ENCODE data around the gene SELENOW.
"Not testable (repeated sequence)": the region's sequence is repeated elsewhere in the genome, so short reads cannot be mapped to it uniquely, and the experiment has no call there.

SELENOW gene

DNA sequence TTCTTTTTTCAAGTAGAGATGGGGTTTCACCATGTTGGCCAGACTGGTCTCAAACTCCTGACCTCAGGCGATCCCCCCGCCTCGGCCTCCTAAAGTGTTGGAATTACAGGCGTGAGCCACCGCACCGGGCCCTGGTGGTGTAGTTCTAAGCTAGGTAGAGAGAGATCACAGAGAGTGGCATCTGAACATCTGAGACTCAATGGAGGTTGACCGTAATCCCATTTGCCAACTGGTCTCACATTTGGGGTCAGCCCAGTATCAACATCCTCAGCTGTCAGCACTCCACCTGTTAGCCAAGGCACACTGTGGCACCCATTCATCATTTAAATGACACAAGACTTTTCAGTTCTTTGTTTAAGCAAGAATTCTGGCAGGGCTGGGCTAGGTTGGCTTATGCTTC, 8.1 kb downstream of the SELENOW start:
- DNase-seq: no peak

DNA sequence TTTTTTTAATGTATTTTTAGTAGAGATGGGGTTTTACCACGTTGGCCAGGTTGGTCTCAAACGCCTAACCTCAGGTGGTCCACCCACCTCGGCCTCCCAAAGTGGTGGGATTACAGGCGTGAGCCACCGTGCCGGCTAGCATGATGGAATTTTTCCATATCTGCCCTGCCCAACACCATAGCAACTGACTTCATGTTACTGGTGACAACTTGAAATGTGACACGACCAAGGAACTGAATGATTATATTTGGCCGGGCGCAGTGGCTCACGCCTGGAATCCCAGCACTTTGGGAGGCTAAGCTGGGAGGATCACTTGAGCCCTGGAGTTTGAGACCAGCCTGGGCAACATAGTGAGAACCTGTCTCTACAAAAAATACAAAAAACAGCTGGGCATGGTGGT, 8.8 kb downstream of the SELENOW start:
- DNase-seq: not testable (repeated sequence)

DNA sequence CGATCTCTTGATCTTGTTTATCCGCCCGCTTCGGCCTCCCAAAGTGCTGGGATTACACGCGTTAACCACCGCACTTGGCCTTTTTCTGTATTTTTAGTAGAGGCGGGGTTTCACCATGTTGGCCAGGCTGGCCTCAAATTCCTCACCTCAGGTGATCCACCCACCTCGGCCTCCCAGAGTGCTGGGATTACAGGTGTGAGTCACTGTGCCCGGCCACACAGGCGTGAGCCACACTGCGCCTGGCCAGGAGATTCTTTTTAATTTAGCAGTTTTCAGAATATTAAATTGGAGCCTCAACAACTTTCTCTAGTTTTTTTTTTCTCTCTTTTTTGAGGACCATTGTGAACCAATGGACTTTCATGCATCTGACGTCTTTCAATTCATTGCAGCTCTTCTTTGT, 11.3 kb downstream of the SELENOW start:
- DNase-seq: not testable (repeated sequence)

DNA sequence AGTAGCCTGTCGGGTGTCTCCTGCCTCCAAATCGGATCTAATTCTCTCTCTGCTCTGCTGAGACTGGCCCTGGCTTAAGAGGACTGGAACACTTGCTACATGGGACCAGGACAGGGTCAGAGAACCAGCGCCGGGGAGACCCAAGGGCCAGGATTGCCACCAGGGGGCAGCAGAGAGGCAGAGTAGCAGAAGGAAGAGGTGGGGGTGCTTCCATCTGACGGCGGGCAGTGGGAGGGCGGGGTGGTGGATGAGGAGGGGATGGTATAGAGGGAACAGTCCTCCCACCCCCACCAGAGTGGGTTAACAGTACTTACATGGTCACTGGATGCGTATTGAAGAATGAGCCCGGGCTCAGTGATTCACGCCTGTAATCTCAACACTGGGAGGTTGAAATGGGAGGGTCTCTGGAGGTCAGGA, 11.9 kb downstream of the SELENOW start:
- DNase-seq: peak; percentile 62 to 68

DNA sequence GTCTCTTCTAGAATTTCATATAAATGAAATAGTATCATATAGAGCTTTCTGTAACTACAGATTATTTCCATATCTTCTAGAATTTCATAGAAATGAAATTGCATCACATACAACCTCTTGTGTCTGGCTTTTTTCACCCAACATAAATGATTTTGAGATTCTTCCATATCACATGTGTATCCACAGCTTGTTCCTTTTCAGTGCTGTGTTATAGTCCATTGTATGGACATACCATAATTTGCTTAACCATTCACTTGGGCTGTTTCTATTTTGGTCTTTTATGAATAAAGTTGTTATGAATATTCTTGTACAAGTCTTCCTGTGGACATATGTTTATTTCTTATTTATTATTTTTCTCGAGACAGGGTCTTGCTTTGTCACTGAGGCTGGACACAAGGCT, 14.1 kb downstream of the SELENOW start:
- no peak for DNase-seq

DNA sequence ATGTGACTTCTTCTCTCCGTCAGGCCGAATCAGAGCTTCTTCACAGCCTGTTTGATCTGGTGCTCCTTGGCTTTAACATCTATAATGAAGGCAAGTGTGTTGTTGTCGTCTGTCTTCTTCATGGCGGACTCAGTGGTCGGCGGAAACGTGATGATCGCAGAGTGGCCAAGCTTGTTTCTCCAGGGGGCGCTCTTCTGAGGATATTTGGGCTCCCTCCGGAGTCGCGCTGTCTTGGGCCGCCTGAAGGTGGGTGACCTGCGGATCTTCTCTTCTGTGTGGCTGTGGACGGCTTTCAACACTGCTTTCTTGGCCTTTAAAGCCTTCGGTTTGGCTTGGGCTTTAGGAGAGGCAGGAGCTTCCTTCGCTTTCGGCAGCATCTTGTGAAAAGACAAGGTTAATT, 16.0 kb downstream of the SELENOW start:
- no peak for DNase-seq

DNA sequence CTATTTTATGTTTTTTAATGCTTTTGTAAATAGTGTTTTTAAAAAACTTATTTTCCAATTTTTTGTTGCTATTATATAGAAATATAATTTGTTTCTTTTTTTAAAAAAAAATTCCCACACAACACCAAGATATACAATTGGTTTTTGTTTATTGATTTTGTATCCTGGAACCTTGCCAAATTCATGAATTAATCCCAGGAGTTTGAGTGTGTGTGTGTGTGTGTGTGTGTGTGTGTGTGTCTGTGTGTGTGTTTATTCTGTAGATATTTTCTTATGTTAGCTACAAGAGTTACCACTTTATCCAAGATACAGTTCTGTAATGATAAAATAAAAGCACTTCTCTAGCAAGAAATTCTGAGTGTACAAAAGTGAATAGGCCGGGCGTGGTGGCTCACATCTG, 18.3 kb downstream of the SELENOW start:
- no peak for DNase-seq

DNA sequence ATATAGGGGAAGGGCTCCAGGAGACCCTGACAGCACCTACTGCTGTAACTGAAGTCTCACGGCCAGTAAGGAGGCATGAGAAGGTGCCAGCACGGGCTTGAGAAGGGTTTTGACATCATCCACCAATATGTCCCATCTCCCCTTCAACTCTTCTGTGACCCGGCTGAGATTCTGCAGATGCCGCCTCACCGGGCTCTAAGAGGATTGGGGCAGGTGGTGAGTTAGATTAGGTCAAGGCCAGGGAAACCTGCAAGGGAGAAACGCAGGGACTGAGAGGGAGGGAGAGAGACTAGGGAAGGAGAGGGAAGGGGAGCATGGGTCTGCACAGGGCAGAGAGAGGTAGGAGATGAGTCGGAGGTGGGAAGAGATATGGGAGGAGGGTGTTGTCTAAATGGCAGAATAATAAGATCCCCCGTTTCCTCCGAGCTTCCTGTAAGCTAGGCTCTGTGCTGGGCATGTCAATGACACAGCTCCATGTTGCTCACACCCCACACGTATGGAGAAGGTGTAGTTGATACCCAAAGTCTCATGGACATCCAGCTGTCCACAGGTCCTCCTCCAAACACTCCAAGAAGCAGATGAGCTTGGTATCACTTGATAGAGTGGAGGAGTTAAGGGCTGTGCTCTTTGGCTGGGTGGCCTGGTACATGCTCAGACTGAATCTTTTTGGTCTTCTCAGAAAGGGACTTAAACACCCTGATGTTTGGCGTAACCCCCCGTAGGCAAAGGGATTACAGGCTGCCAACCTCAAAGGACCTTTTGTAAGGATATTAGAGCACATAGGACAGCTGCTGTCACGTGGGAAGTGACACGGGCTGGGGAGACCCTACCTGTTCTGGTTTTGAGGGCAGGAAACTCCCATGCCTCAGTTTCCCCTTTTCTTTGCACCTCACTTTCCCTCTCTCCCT, 19.7 kb downstream of the SELENOW start:
- DNase-seq: no peak

DNA sequence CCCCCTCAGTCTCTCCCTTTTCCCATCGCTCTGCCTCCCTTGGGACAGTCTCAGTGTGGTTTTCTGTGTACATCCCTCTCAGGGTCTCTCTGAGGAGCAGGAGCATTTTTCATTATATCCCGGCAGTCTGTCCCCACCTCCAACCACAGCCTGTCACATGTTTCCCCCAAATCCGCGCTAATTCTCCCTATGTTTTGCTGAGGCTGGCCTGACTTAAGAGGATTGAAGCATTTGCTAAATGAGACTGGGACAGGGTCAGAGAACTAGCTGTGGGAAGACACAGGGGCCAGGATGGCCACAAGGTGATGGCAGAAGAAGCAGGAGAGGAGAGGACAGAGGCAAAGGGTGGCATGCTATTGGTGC, 20.4 kb downstream of the SELENOW start:
- DNase-seq: no peak

DNA sequence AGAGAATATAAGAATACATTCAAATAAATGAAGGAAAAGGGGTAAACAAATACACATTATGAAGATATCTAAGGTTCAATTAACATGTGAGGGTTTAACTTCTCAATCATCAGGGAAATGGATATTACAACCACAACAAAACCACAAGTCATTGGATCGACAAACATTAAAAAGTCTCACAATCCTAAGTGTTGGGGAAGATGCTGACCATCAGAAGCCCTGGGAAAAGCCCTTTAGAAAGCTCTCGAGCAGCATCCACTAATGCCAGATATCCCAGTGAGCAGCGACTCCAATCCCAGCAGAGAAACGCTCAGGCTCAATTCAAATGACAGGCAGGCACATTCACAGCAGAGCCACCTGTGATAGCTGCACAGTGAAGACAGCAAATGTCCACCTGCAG, 22.8 kb downstream of the SELENOW start:
- DNase-seq: no peak

DNA sequence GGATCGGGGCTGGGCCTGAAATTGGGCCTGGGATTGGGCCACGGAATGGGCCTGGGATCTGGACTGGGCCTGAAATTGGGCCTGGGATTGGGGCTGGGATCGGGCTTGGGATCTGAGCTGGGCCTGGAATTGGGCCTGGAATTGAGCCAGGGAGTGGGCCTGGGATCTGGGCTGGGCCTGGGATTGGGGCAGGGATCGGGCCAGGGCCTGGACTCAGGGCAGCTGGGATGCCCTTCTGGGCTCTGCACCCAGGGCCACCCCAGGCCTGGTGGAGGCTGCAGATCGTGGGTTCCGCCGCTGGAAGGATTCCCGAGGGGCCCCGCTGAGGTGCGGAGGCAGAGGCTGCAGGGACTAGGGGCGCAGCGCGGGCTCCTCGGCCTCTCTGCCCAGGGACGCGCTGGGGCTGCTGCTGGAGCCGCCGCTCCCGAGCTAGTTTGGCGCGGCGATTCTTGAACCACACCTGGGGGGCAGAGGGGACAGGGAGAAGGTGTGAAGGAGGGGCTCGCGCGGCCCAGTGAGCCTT, 24.1 kb downstream of the SELENOW start:
- no peak for DNase-seq

DNA sequence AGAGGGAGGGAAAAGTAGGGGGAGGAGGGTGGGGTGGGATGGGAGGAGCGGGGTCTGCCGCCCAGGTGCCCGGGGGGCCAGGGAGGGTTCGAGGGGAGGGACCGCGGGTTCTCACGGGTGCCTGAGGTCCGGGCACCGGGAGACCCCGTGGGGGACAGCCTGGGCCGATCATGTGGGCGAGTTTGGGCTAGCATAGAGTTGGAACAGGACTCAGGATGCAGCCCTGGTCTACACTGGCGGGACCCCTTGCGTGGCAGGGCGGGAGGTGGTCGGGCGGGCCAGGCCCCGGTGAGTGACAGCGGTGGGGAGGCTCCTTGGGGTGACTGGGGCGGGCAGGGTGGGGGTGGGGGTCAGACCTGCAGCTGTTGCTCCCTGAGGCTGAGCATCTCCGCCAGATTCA, 24.6 kb downstream of the SELENOW start:
- not testable (repeated sequence) for DNase-seq

DNA sequence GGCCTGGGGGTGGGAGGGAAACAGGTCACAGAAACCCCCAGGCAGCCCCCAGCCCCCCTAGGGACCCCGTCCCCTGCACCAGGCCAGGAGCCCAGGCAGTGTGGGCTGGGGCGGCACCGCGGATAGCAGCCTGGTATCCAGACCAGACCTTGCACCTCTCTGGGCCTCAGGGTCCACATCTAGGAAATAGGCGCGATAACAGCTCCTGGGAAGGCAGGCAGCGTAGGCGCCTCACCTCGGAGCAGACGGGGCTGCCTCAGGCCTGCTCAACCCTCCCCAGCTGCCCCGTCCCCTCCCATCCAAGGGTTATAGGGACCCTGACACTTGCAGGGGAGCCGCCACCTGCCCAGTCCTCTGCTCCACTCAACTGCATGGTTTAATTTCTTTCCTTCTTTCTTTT, 25.2 kb downstream of the SELENOW start:
- DNase-seq: not testable (repeated sequence)

DNA sequence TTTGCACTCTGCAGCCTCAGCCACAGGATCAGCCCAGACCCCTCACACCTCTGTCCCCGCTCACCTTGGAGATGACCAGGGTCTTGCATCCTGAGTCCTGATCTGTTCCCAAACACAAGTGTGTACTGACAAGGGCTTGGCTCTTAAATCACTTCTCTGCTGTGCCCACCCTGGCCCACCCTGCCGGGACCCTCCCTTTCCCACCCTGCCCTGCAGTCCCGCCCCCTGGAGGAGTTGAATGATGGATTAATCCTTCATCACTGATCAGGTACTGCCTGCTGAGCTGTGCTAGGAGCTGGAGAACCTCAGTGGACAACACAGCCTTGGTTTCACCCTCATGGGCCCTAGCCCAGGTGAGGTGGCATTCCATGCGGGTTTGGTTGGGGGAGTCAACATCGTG, 25.9 kb downstream of the SELENOW start, which contains the start of gene TPRX1:
Gene TPRX1, minus strand, starts transcription at position 101 of the 400 bp plus-strand sequence. Its CDS starts 12 bp downstream, at position 89.
- DNase-seq: not testable (repeated sequence)

DNA sequence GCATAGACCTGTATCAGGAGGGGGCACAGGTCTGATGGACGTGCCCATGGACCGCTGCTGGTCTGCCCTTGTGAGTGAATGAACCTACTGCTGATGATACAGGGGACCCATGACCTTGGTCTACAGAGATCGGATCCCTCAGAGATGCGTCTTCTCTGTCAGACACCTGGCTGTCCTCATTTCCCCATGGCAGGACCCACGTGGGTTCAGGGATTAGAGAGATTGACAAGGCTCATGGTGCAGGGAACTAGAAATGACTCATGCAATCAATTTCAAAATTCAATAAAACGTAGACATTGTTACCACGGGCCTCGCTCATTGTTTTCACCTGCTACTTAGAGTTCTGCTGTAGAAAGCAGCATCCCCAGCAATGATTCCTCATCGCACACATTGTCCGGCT, 26.8 kb downstream of the SELENOW start:
- DNase-seq: no peak

DNA sequence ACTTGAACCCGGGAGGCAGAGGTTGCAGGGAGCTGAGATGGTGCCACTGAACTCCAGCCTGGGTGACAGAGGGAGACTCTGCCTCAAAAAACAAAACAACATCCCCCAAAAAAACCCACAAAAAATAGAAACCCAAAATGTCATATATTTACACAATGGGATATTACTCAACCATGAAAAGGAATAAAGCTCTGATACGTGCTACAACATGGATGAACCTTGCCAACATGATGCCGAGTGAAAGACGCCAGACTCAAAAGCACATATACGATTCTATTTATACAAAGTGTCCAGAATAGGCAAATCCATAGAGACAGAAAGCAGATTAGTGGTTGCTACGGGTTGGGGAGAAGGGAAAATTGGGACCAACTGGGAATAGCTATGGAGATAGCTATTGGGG, 27.9 kb downstream of the SELENOW start:
- DNase-seq: no peak

DNA sequence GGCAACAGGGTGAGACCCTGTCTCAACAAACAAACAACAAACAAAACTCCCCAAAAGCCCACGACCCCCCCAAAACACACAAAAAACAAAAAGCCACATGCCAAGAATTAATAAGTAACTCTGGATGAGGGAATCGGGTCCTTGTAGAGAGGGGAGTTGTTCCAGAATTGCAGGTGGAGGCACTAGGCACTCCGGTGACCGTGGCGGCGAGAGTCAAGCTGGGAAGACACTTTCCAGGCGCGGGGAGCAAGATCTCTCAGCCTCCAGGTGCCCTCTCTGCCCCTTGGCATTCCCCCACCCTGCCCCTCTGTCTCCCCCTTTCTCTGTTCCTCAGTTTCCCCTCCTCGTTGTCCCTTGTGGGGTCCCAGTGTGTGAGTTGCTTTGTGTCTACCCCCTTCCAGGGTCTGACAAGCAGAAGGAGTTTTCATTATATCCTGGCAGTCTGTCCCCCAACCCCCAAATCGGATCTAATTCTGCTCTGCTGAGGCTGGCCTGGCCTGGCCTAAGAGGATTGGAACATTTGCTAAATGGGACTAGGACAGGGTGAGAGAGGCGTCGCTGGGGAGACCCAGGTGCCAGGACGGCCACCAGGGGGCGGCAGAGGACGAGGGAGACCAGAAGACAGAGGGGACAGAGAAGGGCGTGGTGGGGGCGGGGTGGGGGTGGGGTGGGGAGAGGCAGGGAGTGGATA, 34.9 kb downstream of the SELENOW start:
- DNase-seq: peak; percentile 76 to 83

DNA sequence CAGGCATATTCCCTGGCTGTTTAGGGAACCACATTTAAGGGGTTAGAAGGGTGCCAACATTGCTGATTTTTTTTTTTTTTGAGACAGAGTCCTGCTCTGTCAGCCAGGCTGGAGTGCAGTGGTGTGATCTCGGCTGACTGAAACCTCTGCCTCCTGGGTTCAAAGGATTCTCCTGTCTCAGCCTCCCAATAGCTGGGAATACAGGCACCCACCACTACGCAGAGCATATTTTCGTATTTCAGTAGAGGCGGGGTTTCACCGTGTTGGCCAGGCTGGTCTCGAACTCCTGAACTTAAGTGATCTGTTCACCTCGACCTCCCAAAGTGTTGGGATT, 35.5 kb downstream of the SELENOW start:
- DNase-seq: no peak

DNA sequence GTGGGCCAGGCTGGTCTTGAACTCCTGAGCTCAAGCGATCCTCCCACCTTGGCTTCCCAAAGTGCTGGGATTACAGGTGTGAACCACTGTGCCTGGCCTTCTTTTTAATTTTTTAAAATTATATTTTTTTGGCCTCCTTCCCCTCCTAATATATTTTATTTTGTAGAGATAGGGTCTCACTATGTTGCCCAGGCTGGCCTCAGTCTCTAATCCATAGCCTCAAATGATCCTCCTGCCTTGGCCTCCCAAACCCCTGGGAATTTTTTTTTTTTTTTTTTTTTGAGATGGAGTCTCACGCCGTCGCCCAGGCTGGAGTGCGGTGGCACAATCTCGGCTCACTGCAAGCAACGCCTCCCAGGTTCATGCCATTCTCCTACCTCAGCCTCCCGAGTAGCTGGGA, 37.8 kb downstream of the SELENOW start:
- not testable (repeated sequence) for DNase-seq

DNA sequence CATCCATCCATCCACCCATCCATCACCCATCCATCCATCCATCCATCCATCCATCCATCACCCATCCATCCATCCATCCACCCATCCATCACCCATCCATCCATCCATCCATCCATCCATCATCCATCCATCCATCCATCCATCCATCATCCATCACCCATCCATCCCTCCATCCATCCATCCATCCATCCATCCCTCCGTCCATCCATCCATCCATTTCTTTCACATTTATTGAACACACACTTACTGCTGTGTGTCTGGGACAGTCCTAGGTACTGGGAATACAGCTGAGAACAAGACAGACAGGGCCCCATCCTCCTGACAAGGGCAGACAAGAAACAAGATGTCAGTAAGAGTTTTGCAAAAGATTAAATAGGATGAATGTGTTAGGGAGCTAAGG, 39.7 kb downstream of the SELENOW start:
- DNase-seq: not testable (repeated sequence)

DNA sequence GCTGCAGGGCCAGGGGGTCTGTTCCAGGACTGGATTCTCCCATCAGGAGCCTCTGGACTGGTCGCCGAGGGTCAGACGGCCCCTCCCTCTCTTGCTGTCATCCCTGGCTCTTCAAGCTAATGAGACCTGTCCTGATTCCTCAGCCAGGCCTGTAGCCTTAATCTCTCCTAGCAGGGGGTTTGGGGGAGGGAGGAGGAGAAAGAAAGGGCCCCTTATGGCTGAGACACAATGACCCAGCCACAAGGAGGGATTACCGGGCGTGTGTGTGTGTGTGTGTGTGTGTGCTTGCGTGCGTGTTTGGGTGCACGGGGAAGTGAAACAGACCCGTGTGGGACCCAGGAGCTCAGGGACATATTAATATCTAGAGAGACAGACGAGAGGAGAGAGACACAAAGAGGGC, 41.4 kb downstream of the SELENOW start:
- DNase-seq: no peak

DNA sequence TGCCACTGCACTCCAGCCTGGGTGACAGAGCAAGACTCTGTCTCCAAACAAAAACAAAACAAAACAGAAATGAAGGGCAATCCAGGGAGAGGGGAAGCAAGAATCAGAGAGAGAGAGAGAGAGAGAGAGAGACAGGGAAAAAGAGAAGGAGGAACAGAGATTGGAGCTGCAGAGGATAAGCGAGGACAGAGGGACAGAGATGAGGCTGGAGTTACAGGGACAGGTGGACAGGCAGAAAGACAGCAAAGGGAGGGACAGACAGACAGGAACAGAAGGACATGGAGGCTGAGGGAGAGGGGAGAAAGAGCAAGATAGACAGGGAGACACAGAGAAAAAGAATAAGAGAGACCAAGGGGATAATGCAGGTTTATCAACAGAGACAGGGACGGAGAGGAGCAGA, 41.9 kb downstream of the SELENOW start:
- no peak for DNase-seq

DNA sequence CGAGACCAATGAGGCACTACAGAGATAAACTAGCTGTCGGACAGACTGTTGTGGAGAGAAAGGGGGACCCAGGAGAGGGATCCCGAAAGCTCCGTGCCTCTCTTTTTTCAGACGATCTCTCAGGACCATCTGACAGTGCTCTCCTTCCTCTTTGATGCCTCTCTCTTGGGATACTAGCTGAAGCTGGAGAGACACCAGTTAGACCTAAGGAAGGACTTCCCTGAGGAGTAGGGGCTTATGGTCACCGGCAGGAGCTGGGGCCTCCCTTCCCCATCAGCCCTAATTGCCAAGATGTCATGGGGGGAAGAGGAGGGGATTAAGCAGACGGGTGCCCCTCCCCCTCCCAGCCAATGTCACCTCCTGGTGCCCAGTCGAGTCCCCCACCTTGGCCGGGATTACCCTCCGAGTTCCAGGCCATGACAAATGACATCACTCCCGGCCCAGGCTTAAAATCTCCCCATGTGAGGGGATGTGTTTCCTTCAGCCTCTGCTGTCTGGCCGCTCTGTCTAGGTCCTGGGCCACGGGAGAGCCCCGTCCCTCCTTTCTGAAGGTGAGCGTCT, 43.0 kb downstream of the SELENOW start, which contains the start of gene CRX:
Gene CRX, plus strand, starts transcription at position 478 of the 561 bp plus-strand sequence. CDS start 12,507 bp downstream, outside the sequence.
- DNase-seq: no peak

DNA sequence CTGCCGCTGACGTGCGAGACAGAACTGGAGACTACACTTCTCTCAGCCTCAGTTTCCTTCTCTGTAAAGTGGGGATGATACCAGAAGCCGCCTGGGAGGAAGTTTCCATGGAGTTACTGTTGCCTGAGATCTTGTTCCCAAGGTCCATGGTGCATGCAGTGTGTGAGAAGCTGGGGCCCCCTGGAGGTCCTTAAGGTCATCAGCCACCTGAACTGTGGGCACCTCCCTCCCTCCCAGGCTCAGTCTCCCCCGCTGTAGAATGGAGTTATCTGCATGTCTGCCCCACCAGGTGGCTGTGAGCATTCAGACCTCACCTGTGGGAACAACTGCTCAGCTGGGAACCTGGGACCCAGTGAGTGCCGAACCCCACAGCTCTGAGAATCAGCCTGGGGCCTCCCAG, 45.9 kb downstream of the SELENOW start:
- no peak for DNase-seq

Data from NCI-H1930 (cell line).